Activated CD4-positive, alpha-beta T cell treated with anti-CD3 and anti-CD28 coated beads, Interleukin-10, Interleukin-2, amounts not matched to agents 100 ng/mL and 50 ng/mL, durations not matched to agents 16 hours and 8 hours (primary cell): ENCODE data around the gene VARS1.
A peak's percentile ranks its signal among the peaks of the same experiment; 100 is the strongest.
"Not testable (repeated sequence)": the region's sequence is repeated elsewhere in the genome, so short reads cannot be mapped to it uniquely, and the experiment has no call there.

Source experiments
- DNase-seq: peaks from one replicate; pipeline ENCODE4 v3.0.0-alpha.2; 2020

The VARS1 gene

GRCh38 chr6:31795616-31796298, at the start of gene VARS1:
Gene VARS1, minus strand, starts transcription at chr6:31795752. Its CDS starts 535 bp downstream, at chr6:31795217.
- peak; percentile 93 for DNase-seq

DNA sequence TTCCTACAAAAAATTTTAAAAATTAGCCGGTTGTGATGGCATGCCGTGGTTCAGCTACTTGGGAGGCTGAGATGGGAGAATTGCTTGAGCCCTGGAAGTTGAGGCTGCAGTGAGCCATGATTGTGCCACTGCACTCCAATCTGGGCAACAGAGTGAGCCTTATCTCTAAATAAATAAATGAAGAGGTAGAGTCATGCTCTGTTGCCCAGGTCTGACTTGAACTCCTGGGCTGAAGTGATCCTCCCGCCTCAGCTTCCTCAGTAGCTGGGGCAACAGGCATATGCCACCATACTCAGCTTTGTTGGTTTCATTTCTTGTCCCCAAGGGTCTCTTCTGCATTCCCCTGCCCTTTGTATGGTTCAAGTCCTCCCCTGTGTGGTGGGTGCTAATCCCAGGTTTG, 49.0 kb upstream of the VARS1 start:
- no peak for DNase-seq

DNA sequence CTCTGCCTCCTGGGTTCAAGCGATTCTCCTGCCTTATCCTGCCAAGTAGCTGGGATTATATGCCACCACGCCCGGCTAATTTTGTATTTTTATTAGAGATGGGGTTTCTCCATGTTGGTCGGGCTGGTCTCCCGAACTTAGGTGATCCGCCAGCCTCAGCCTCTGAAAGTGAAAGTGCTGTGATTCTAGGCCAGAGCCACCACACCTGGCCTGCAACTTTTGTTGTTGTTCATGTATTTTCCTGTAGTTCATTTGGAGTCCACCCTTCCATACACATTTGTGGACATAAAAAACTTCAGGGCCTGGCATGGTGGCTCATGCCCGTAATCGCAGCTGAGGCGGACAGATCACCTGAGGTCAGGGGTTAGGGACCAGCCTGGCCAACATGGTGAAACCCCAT, 46.5 kb upstream of the VARS1 start:
- DNase-seq = no peak

GRCh38 chr6:31839779-31840126, 44.2 kb upstream of the VARS1 start:
- DNase-seq = not testable (repeated sequence)

DNA sequence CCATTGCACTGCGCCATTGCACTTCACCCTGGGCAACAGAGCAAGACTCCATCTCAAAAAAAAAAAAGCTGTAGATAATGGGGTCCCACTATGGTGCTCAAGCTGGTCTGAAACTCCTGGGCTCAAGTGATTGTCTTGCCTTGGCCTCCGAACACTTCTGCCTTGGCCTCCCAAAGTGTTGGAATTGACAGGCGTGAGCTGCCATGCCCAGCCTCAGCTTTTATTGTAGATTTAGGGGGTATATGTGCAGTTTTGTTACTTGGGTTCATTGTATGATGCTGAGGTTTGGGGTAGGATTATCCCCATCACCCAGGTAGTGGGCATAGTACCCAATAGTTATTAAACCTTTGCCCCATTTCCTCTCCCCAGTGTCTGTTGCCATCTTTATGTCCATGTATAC, 43.4 kb upstream of the VARS1 start:
- no peak for DNase-seq

DNA sequence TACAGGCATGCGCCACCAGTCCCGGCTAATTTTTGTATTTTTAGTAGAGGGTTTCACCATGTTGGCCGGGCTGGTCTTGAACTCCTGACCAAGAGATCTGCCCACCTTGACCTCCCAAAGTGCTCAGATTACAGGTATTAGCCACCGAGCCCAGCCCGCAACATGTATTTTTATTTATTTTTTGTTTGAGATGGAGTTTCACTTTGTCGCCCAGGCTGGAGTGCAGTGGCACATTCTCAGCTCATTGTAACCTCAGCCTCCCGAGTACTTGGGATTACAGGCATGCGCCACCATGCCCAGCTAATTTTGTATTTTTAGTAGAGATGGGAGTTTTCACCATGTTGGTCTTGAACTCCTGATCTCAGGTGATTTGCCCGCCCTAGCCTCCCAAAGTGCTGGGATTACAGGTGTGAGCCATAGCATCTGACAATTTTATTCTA, 42.6 kb upstream of the VARS1 start:
- DNase-seq = not testable (repeated sequence)

- DNase-seq = peak; percentile 39
These were observed 42.0 kb upstream of the VARS1 start for GRCh38 chr6:31837369-31838113.

GRCh38 chr6:31836474-31837368, 41.2 kb upstream of the VARS1 start:
- DNase-seq = no peak

DNA sequence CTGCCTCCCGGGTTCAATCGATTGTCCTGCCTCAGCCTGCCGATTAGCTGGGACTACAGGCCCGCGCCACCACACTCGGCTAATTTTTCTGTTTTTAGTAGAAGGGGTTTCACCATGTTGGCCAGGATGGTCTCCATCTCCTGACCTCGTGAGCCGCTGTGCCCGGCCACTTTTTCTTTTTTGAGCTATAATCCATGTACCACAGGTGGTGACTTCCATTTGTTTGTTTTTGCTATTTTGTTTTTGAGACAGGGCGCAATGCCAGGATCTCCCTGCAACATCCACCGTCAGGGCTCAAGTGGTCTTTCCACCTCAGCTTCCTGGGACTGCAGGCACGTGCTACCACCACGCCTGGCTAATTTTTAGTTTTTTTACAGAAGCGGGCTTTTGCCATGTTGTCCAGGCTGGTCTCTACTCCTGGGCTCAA, 40.5 kb upstream of the VARS1 start:
- no peak for DNase-seq

DNA sequence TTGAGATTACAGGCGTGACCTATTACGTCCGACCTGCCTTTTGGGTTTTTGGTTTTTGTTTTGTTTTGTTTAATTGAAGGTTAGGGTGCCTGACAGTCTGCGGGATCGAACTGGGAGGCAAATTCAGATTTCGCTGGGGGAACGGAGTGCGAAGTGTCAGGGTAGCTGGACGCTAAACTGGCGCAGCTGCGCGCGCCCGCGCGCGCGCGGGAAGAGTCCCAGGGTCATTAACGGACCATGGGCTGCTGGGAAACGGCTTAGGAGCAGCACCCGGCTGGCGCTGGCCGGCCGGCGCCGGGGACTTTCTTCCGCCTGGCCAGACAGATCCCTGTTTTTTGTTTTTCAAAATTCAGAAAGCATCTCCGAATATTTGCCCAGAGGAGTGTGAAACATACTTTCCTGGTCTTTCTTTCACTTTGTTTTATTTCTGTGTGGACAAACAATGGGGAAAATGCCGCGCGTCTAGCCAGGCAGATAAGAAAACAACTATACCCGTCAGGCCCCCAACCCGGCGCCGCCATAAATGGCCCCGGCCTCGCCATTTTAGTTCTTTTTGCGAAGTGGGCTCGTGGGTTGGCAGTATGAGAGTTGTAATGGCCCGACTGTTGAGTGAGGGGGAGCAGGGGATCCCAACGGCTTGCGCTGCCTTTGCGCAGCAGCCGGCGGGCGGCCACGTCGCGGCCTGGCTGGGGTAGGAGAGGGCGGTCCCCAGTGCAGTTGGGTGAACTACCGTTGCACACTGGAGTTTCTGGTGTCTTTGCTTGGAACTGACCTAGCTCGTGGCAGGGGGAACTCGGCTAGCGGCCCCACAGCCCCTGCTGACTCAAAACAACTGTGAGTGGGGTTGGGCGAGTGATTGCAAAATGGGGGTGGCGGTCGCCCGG, 39.1 kb upstream of the VARS1 start:
- DNase-seq = peak; percentile 90

- no peak for DNase-seq
These were observed 36.0 kb upstream of the VARS1 start for GRCh38 chr6:31831350-31832215.

GRCh38 chr6:31830886-31831335, 35.4 kb upstream of the VARS1 start:
- no peak for DNase-seq

- DNase-seq = peak; percentile 42
These were observed 34.2 kb upstream of the VARS1 start for GRCh38 chr6:31829633-31830283.

DNA sequence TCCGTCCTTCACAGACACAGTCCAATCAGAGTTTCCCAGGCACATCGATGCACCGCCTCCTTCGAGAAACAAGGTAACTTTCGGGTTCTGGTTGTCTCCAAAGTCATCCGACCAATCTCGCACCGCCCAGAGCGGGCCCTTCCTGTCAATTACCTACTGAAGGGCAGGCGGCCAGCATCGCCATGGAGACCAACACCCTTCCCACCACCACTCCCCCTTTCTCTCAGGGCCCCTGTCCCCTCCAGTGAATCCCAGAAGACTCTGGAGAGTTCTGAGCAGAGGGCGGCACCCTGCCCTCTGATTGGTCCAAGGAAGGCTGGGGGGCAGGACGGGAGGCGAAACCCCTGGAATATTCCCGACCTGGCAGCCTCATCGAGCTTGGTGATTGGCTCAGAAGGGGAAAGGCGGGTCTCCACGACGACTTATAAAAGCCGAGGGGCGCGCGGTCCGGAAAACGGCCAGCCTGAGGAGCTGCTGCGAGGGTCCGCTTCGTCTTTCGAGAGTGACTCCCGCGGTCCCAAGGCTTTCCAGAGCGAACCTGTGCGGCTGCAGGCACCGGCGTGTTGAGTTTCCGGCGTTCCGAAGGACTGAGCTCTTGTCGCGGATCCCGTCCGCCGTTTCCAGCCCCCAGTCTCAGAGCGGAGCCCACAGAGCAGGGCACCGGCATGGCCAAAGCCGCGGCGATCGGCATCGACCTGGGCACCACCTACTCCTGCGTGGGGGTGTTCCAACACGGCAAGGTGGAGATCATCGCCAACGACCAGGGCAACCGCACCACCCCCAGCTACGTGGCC, 31.9 kb upstream of the VARS1 start, which contains the start of gene HSPA1B:
HSPA1B (plus strand) TSS at position 453 of the 794 bp plus-strand sequence; CDS start at position 666, 213 bp downstream.
- DNase-seq = peak; percentile 99

- DNase-seq = no peak
These were observed 31.3 kb upstream of the VARS1 start for GRCh38 chr6:31826793-31827285.

DNA sequence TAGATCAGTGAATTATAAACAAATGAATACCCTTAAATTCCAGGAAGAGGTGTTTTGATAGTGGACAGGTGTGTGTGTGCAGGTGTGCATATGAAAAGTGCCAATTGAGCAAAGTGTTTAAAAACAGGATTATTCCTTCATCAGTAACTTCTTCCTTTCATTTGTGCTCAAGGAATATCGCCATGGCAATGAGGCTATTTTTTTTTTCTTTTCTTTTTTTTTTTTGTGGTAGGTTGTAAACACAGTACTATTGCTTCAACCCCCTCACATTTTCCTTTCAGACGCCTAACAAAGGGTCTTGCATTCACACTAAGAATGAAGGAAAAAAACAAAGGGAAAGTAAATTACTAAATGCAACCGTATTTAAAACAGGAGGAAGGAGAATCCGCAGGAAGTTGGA, 30.0 kb upstream of the VARS1 start:
- DNase-seq = no peak

DNA sequence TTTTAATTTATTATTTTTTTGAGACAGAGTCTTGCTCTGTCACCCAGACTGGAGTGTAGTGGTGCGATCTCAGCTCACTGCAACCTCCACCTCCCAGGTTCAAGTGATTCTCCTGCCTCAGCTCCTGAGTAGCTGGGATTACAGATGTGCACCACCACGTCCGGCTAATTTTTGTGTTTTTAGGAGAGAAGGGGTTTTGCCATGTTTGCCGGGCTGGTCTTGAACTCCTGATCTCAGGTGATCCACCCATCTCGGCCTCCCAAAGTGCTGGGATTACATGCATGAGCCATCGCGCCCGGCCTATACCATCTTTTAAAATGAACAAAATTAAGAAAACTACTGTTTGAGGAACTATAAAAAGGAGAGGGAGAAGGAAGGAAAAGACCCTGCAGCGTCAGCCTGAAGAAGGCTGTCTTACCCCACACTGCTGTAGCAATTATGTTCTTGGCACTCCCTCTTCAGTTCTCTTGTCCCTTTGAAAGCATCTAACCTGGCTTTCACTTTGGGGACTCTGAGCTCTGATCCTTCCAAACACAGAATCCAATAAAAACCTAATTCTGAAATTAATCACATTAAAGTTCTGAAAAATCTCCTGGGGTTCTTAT, 28.1 kb upstream of the VARS1 start:
- not testable (repeated sequence) for DNase-seq

DNA sequence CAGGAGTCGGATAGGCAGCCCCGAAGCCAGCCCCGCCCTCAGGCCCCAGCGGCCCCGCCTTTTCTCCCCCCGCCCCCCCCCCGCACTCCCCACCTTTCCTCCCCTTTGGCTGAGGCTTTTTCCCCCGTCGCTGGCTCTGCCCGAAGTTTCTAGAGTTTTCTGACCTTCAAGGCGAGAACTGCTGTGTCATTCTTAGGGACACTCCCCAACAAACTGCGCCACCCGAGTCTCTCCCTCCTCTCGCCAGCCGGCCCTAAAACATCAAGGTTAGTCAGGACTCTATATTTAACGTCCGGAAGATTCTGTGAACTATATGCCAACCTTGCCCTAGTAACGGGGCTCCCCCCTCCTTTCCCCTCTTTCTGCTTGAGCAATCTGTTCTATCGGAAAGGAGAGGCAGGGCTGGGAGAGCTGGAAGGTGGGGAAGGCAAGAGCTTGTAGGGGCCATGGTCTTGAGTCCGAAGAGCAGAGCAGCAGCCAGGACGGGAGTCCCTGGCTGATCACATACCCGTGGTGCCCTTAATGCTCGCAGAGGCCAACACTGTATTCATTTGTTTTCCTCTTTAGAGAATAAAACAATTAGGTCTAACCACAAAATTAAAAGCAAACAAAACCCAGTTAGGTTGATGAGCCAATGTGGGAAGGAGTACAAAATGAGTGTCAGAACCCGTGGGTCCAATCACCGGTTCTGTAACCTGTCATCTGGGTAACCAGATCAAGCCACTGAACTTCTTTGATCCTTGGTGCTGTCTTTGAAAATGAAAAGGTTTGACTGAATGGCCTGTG, 26.7 kb upstream of the VARS1 start:
- peak; percentile 82 for DNase-seq
